Cerebellar cortex (tissue), 1 donor: Measurements from ENCODE around the gene UBE2J2.
A peak's percentile ranks its signal among the peaks of the same experiment; 100 is the strongest.

Source experiments
- DNase-seq: peaks from one replicate; pipeline ENCODE4 v3.0.0-alpha.2; 2015; ENCODE audit warnings: low spot score

UBE2J2 gene

GRCh38 chr1:1226566-1227362, 46.9 kb downstream of the UBE2J2 start:
- no peak for DNase-seq

GRCh38 chr1:1225913-1226312, 47.7 kb downstream of the UBE2J2 start:
- peak; percentile 82 for DNase-seq

GRCh38 chr1:1225238-1225845, 48.3 kb downstream of the UBE2J2 start:
- DNase-seq = no peak

- DNase-seq = no peak
Observed at GRCh38 chr1:1223891-1224290, 49.8 kb downstream of the UBE2J2 start.

DNA sequence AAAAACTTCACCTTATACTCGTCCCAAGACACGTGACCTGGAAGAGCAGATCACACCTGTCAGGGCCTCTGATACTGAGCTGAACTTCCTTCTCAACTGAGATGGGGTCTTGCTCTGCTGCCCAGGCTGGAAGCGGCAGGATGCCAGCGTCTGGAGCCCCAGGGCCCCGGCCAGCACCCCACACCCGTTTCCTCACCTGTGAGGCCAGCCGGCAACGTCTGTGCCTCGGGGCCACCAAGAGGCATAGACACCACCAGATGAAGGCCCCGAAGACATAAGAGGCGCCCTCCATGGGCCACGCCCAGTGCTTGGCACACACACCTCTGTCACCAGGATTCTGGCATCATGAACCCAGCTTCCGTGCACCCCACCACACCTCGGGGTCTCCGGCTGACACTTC, 50.3 kb downstream of the UBE2J2 start:
- no peak for DNase-seq

DNA sequence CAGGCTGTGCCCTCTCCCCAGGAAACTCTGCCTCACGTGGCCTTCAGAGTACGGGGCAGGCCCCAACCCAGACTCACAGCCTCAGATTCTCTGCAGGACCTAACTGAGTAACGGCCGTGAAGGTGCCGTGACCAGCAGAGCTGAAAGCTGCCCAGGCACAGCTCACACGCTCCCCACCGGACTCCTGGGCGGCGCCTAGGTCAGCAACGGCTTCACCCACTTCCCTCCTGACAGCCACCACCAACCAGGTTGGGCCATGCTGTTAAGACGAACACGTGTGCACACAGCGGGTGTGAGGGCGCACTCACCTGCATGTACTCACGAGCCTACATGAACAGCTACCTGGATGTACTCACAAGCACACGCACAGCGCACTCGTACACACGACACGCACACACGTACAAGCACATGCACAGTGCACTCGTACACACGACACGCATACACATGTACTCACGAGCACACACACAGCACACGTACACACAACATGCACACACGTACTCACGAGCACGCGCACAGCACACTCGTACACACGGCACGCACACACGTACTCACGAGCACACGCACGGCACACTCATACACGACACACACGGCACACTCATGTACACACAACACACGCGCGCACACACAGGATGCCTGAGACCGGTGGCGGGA, 51.0 kb downstream of the UBE2J2 start:
- DNase-seq = no peak

- DNase-seq = no peak
Observed at GRCh38 chr1:1221887-1222574, 51.6 kb downstream of the UBE2J2 start.

GRCh38 chr1:1220197-1220596, 53.5 kb downstream of the UBE2J2 start:
- no peak for DNase-seq

GRCh38 chr1:1219341-1219740, 54.3 kb downstream of the UBE2J2 start:
- no peak for DNase-seq

GRCh38 chr1:1218524-1219200, 55.0 kb downstream of the UBE2J2 start:
- DNase-seq = no peak

GRCh38 chr1:1217621-1218523, 55.8 kb downstream of the UBE2J2 start:
- peak; percentile 72 for DNase-seq

DNA sequence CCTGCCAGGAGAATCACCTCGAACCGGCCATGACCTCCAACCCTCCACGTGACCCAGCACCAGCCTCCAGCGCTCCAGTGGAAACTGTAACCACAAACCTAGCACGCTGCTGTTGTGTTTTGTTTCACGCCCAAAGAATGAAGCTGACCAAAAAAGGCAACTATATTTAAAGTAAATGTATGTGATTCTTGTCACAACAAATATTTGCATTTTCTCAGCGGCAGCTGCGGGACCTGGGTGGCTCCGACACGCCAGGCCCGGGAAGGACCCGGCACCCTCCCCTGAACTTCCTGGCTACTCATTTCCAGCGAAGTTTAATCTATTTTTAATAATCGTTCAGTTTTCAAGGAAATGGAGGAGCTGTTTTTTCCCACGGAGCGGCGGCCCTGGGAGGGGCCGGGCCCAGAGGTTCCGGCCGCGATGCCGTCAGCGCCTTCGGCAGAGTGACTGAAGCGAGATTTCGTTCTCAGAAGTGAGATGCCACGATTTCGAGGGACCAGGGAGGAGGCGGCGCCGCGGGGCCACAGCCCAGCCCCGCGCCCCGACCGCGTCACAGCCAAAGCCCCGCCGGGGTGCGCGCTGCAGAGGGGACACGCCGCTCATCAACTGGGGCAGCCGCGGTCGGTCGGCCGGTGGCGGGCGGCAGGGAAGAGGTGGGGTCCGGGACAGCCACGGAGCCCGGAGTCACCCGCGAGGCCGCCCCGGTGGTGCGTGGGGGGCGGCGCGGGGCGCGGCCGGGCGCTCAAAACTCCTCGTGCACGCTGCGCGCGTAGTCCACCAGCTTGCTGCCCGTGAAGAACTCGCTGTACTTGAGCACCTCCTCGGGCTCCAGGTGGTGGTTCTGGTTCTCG, 56.7 kb downstream of the UBE2J2 start:
- DNase-seq = no peak

DNA sequence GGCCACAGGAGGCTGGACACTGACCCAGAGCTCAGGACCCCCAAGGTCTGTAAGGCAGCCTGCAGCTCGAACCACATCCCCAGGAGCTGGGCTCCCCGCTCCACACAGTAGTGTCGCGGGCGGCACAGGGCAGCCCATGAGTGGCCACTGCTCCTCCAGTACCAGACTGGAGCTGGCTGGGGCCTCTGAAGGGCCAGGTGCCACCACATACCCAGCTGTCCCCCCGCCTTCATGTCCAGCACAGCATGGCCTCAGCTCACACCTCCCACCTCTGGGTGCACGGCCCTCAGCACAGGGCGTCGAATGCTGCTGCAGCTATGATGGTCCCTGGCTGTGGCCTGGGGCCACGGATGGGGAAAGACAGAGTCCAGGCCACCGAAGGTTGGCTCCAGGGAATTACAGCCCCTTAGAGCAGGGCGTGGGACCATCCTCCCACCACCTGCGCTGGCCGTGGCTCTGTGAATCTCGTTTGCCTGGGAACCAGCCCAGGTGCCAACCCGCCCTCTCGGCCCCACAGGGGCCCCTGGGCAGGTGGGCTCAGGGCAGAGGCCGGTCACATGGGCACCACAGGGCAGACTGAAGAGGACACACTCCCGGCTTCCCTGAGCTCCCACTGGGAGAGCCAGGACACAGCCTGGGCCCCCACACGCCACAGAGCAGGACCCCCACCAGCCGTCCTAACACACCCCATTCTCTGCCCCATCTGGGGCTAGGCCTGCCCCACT, 57.6 kb downstream of the UBE2J2 start:
- DNase-seq = no peak

- DNase-seq = no peak
Observed at GRCh38 chr1:1215080-1215676, 58.5 kb downstream of the UBE2J2 start.

- DNase-seq = no peak
Observed at GRCh38 chr1:1213345-1214265, 60.0 kb downstream of the UBE2J2 start, which contains the start of gene TNFRSF4. TSS of gene TNFRSF4 (minus strand) at chr1:1214153. CDS start at chr1:1214127, 26 bp downstream.

GRCh38 chr1:1212780-1213344, 60.8 kb downstream of the UBE2J2 start:
- DNase-seq = no peak
